T-helper 2 cell treated with Interferon-gamma antibody and Interleukin-4, amounts not matched to agents 100 ng/mL and 5 ng/mL, for 36 hours (primary cell): ENCODE measurements around the gene TNFSF13. TPM values are rescaled to one million over a fixed set of nuclear protein-coding genes. Genes with fewer than 3 reads are reported as not detected.

Experiments
- intact Hi-C: fragments of 100-400 bp; cut with micrococcal nuclease; formaldehyde crosslinking; loops from one replicate; pipeline ENCODE4 v1.15.1; 2023
- total RNA-seq: library from RNA; stranded (reverse); gene quantifications from 2 replicates; pipeline ENCODE4 v1.2.3, GENCODE V29; 2022

The TNFSF13 gene
- total RNA-seq, 1 donor from 2014 or later = 3.2 TPM

DNA sequence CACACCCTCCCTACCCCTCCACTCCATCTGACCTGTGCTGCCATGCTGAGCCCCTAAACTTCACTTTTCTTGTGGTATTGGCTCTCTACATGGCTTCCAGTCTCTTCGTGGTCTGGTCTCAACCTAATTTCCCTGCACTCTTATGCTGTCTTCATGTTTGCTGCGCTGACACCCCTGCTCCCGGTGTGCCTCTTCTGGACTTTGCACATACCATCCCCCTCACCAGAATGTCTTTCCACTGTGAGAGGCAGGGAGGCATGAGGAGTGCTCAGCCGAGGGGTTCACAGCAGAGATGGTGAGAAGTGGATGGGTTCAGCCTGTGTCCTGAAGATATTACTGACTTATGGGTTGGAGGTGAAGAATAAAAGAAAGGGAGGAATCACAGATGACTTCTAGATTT lies 7.2 kb upstream of the TNFSF13 start:
- intact Hi-C loops = no loop called here

DNA sequence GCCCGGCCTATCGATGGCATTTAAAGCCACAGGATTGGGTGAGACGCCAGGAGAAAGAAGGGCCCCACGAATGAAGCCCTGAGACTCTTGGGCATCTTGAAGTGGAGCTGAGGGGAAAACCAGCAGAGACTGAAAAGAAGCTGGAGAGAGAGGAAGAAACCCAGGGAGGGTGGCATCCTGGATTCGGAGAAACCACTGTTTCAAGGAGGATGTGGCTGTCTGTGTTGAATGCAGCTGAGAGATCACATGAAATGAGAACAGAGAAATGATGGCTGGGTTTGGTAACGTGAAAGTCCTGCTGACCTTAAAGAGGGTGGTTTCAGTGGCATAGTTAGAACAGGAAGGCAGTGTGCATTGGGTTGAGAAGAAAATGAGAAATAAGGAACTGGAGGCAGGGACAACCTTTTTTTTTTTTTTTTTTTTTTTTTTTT lies 5.9 kb upstream of the TNFSF13 start:
- intact Hi-C loops = no loop called here

DNA sequence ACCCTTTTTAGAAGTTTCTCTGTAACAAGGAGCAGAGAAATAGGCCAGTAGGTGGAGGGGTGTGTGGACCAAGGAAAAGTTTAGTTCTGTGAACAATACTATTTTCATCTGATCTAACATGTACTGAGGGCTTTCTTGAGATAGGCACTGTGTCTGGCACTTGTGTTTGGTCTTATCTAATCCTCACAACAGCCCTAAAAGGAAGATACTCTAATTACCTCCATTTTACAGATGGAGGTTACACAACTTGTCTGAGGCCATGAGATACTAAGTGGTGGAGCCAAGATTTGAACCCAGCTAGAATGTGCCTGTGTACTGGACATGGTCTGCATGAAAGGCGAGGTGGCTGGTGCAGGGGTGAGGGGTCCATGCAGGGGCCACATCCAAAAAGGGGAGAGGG lies 5.2 kb upstream of the TNFSF13 start:
- intact Hi-C loops = no loop called here

DNA sequence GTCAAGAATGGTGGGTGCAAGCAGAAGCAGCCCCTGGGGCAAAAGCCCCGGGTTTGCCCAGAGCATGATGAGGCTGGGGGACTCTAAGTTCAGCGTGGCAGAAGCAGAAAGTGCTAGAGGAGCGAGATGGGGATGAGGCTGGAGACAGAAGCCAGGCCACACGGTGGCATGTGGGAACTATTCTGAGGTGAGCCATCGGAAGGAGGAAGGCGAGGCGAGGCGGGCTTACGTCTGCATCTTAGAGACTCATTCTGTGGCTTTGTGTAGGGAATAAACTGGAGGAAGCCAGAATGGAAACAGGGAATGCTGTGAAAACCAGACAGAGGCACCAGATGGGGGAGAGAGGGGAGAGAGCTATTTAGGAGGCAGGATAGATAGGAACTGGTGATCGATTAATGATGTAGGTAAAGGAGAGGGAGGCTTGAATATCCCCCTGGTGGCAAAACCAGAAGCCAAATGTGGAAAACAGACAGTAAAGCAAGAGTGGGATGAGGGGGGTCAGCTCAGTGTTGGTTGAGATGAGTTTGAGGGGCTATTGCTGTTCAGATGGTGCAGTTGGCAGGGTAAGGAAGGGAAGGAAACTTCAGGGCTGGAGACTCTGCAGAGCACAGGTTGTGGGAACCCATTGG lies 3.1 kb upstream of the TNFSF13 start:
- intact Hi-C loops = no loop called here

DNA sequence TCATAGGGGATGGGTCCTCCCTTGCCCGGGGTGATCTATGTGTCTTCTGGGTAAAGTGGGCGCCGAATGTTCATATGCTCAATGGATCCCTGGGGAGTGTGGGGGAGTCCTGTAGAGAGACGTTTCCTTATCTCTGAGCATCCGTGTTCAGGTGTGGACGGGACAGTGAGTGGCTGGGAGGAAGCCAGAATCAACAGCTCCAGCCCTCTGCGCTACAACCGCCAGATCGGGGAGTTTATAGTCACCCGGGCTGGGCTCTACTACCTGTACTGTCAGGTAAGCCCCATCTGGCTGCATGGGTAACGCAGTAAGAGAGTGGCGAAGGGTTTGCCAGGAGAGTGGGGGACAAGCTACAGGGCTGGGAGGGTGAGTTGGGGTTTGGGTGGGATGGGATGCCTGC lies 1.9 kb upstream of the TNFSF13 start:
- intact Hi-C loops = no loop called here

DNA sequence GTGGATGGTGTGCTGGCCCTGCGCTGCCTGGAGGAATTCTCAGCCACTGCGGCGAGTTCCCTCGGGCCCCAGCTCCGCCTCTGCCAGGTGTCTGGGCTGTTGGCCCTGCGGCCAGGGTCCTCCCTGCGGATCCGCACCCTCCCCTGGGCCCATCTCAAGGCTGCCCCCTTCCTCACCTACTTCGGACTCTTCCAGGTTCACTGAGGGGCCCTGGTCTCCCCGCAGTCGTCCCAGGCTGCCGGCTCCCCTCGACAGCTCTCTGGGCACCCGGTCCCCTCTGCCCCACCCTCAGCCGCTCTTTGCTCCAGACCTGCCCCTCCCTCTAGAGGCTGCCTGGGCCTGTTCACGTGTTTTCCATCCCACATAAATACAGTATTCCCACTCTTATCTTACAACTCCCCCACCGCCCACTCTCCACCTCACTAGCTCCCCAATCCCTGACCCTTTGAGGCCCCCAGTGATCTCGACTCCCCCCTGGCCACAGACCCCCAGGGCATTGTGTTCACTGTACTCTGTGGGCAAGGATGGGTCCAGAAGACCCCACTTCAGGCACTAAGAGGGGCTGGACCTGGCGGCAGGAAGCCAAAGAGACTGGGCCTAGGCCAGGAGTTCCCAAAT lies 1.3 kb upstream of the TNFSF13 start:
- intact Hi-C loops = no loop called here

DNA sequence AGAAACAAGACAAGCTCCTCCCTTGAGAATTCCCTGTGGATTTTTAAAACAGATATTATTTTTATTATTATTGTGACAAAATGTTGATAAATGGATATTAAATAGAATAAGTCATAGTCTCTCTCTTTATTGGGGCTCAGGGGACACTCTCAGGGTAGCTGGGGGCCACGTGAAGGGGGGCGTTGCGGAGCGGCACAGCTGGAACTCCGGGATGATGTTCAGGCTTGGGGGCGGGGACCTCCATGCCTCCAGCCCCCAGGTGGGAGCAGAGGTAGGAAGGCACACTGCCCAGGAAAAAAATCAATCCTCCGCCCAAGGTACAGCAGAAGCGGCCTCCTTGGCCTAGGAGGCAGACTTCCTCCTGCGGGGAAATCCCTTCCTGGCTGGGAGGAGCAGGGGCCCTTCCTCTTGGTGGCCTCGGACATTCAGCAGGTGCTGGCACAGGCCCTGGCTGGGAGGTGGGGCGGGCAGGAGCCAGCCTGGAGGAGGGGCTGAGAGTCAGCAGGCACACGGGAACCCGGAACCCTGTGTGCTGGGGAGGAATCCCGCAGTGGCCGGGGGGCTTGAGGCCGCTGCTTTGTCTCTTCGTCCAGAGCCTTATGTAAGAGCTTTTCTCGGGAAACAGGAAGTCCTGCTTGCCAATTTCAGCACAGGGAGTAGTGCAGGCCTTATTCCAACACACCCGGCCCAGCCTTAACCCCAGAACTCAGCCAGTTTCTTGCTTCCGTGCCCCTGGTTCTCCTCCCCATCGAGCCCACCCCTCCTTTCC lies 591 bp upstream of the TNFSF13 start:
- intact Hi-C loops = no loop called here

DNA sequence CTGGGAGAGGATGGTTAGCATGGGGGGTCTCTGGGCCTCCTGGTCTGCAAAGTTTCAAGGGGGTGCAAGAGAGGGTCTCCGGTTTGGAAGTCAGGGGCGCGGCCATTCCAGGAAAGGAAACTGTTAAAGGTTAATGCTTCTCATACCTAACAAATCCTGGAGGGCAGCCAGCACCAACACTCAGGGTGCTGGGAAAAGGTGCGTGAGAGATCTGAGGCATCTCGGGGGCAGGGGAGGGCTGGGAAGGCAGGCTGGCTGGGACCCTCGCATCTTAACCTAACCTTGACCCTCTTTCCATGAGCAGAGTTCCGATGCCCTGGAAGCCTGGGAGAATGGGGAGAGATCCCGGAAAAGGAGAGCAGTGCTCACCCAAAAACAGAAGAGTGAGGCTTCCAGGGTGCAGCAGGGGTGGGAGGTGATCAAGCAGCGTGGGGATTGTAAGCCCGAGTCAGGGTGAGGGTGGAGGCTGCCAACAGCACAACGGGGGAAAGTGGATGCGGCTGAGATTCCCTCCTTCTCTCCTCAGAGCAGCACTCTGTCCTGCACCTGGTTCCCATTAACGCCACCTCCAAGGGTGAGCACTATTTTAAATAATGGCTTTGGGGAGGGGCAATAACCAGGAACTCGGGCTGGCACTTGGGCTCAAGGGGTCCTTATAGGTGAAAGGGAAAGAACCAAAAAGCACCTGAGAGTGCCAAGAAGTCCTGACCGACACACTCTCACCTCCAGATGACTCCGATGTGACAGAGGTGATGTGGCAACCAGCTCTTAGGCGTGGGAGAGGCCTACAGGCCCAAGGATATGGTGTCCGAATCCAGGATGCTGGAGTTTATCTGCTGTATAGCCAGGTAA lies 996 bp downstream of the TNFSF13 start:
- intact Hi-C loops = loop anchor here (2.0 kb wide), 1 partner anchor 75 kb away; the partner anchor contains the start of gene POLR2A

DNA sequence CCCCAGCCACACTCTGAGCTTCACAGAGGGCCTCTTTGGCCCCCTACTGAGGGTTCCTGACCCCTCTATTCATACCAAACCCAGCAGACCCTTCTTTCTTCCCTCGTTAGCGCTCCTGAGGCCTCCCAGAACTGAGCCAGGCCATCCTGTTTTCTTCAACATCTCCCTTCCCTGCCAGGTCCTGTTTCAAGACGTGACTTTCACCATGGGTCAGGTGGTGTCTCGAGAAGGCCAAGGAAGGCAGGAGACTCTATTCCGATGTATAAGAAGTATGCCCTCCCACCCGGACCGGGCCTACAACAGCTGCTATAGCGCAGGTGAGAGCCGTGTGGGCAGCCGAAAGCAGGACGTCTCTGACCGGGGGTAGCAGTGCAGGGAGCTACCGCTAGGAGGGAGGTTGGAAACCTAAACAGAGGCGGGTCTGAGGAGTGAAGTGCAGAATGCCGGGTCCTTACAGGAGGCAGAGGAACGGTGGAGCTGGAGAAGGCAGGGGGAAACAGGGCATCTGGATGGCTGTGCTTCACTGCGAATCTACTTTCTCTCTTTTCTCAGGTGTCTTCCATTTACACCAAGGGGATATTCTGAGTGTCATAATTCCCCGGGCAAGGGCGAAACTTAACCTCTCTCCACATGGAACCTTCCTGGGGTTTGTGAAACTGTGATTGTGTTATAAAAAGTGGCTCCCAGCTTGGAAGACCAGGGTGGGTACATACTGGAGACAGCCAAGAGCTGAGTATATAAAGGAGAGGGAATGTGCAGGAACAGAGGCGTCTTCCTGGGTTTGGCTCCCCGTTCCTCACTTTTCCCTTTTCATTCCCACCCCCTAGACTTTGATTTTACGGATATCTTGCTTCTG lies 1.9 kb downstream of the TNFSF13 start:
- intact Hi-C loops = loop anchor here (1.0 to 2.0 kb wide), 8 partner anchors 12 to 204 kb away; partner anchors contain the start of genes POLR2A and TMEM256

DNA sequence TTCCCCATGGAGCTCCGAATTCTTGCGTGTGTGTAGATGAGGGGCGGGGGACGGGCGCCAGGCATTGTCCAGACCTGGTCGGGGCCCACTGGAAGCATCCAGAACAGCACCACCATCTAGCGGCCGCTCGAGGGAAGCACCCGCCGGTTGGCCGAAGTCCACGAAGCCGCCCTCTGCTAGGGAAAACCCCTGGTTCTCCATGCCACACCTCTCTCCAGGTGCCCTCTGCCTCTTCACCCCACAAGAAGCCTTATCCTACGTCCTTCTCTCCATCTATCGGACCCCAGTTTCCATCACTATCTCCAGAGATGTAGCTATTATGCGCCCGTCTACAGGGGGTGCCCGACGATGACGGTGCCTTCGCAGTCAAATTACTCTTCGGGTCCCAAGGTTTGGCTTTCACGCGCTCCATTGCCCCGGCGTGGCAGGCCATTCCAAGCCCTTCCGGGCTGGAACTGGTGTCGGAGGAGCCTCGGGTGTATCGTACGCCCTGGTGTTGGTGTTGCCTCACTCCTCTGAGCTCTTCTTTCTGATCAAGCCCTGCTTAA lies 2.6 kb downstream of the TNFSF13 start:
- intact Hi-C loops = loop anchor here (1.0 to 2.0 kb wide), 8 partner anchors 11 to 205 kb away; partner anchors contain the start of genes POLR2A and TMEM256

DNA sequence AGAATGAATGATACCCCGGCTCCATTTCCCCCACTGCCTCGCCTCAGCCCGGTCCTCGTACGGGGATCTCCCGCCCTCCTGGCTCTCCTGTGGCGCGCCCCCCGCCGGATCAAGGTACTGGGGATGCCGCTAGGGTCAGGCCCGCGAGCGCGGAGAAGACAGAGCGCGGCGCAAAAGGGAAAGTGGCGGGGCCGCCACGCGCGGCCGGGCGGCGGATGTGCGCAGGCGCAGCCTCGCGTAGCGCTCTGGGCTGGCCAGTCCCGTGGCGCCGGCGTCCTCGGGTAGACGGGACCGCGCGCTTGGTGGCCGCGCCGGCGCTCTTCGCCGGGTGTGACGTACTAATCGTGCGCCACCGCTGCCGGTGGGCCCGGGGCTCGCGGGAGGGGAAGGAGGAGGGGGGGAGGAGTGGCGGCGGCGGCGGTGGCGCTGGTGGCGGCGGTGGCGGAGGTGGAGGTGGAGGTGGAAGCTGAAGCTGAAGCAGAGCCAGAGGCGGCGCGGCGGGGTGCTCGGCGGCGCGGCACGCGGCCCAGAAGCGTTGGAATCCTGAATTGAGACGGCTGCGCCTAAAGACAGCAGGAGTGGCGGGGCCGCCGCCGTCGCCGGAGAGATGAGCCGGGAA lies 3.1 kb downstream of the TNFSF13 start, which contains the start of gene SENP3:
Gene SENP3, plus strand, starts transcription at position 331 of the 619 bp plus-strand sequence. CDS start 1,158 bp downstream, outside the sequence.
- intact Hi-C loops = loop anchor here (1.0 to 2.0 kb wide), 8 partner anchors 11 to 205 kb away; partner anchors contain the start of genes POLR2A and TMEM256

DNA sequence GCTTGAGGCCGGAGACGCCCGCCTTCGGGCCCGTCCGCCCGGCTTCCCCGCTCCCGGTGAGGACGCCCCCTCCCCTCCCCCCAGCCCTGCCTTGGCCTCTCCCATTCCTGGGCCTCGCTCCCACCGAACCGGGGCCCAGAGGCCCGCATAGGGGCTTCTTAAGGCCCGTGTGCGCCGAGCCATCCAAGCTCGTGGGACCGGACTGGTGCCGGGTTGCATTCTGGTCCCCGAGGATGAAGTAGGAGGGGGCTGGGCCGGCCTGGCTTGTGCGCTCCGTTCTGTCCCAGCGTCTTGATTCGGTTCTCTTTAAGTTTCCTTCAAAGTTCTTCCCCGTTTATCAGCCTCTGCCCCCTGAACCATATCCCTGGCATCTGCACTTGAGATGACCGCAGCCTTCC lies 3.7 kb downstream of the TNFSF13 start:
- intact Hi-C loops = no loop called here

DNA sequence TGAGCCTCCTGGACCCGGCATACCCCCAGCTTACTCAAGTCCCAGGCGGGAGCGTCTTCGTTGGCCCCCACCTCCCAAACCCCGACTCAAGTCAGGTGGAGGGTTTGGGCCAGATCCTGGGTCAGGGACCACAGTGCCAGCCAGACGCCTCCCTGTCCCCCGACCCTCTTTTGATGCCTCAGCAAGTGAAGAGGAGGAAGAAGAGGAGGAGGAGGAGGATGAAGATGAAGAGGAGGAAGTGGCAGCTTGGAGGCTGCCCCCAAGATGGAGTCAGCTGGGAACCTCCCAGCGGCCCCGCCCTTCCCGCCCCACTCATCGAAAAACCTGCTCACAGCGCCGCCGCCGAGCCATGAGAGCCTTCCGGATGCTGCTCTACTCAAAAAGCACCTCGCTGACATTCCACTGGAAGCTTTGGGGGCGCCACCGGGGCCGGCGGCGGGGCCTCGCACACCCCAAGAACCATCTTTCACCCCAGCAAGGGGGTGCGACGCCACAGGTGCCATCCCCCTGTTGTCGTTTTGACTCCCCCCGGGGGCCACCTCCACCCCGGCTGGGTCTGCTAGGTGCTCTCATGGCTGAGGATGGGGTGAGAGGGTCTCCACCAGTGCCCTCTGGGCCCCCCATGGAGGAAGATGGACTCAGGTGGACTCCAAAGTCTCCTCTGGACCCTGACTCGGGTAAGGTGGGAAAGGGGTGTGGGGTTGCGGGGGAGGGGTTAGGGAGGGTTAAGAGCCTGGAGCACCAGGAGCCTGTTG lies 4.7 kb downstream of the TNFSF13 start:
- intact Hi-C loops = no loop called here

DNA sequence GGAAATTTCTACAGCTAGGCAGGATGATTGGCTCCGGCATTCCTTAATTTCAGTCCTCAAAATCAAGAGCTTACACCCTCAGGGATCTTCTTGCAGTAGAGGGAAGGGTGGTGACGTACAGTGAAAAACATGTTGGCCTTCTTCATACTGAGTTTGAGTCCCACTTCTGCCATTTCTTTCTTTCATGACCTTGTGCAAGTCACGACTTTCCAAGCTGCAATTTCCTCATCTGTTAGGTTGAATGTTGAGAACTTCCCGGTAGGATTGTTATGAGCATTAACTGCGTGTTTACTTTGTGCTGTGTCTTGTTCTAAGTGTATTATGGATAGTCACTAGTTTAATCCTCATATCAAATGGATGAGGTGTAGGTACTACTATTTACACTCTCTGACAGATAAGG lies 11.0 kb downstream of the TNFSF13 start:
- intact Hi-C loops = no loop called here

DNA sequence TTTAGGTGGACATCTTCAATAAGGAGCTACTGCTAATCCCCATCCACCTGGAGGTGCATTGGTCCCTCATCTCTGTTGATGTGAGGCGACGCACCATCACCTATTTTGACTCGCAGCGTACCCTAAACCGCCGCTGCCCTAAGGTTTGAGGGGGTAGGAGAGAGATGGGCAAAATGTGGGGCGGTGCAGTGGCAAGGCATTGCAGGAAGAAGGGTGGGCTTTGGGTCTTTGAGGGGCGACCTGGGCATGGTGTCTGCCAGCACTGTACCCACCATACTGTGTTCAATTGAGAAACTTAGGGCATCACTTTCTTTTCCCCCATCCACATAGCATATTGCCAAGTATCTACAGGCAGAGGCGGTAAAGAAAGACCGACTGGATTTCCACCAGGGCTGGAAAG lies 11.8 kb downstream of the TNFSF13 start:
- intact Hi-C loops = loop anchor here (5.0 kb wide), 1 partner anchor 263 kb away; the partner anchor contains the start of gene EIF5A

DNA sequence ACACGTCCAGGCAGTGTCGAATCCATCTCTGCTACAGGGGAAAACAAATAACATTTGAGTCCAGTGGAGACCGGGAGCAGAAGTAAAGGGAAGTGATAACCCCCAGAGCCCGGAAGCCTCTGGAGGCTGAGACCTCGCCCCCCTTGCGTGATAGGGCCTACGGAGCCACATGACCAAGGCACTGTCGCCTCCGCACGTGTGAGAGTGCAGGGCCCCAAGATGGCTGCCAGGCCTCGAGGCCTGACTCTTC lies 13.7 kb downstream of the TNFSF13 start:
- intact Hi-C loops = loop anchor here (1.0 to 5.0 kb wide), 9 partner anchors 11 to 333 kb away; partner anchors contain the start of genes EIF5A, ELP5, MPDU1 and PHF23

DNA sequence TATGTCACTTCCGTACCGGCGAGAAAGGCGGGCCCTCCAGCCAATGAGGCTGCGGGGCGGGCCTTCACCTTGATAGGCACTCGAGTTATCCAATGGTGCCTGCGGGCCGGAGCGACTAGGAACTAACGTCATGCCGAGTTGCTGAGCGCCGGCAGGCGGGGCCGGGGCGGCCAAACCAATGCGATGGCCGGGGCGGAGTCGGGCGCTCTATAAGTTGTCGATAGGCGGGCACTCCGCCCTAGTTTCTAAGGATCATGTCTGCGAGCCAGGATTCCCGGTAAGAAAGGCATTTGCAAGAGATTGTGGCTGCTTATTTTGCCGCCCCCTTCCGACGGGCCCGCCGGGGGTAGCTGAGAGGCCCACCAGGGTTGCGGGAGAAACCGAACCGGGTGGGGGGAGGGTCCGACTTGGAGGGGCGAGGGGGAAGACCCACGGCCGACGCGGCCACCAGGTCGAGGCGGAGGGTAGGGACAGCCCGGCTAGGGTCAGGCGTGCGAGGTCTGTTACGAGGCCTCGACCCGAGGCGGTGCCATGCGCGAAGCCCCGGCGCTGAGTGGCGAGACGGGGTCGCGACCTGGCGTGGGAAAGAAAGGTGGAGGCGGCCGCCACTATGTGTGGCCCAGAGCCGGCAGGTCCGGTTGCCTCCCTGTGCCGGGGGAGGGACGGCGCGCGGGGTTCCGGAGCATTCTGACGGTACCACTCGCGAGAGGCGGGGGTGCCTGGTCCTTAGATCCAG lies 14.2 kb downstream of the TNFSF13 start:
- intact Hi-C loops = loop anchor here (1.0 to 5.0 kb wide), 10 partner anchors 11 to 334 kb away; partner anchors contain the start of genes EIF5A, ELP5, MPDU1 and PHF23
